WTC11 (cell line): ENCODE results near the gene ADAM22. TPM values are rescaled to one million over a fixed set of nuclear protein-coding genes. Genes with fewer than 3 reads are reported as not detected.

Experiments used
- ATAC-seq: fragments of 200-7000 bp; cut with Tn5 transposase; 2 replicates; pipeline ENCODE4 v1.10.0; 2021; ENCODE audit warnings: mild to moderate bottlenecking, moderate library complexity
- CTCF ChIA-PET: fragments of 300-600 bp; sonication (Branson Sonifier 250); formaldehyde crosslinking; loops from one replicate; lab custom pipeline; 2021; ENCODE audit warnings: antibody characterized with exemption; lab: Charles Lee
- POLR2A ChIA-PET: fragments of 350-600 bp; sonication (Branson Sonifier 250); formaldehyde crosslinking; loops from one replicate; lab custom pipeline; 2021; ENCODE audit warnings: antibody characterized with exemption; lab: Charles Lee
- DNase-seq: peaks from one replicate; pipeline ENCODE4 v3.0.0; 2021; ENCODE audit warnings: low spot score
- H3K27ac Mint-ChIP-seq: 2 replicates; pipeline ENCODE4 v1.8.0; 2021; ENCODE audit warnings: mixed read lengths
- H3K27me3 Mint-ChIP-seq: 2 replicates; pipeline ENCODE4 v1.8.0; 2021; ENCODE audit warnings: low read depth, mild to moderate bottlenecking, moderate library complexity, mixed read lengths
- H3K36me3 Mint-ChIP-seq: 2 replicates; pipeline ENCODE4 v1.8.0; 2021; ENCODE audit warnings: mixed read lengths
- H3K4me1 Mint-ChIP-seq: 2 replicates; pipeline ENCODE4 v1.8.0; 2022; ENCODE audit warnings: mixed read lengths
- H3K4me3 Mint-ChIP-seq: 2 replicates; pipeline ENCODE4 v1.8.0; 2021; ENCODE audit warnings: mild to moderate bottlenecking, moderate library complexity, mixed read lengths
- H3K9me3 Mint-ChIP-seq: 2 replicates; pipeline ENCODE4 v1.8.0; 2021; ENCODE audit warnings: mixed read lengths
- ATF1 ChIP-seq: sonication (generic); formaldehyde crosslinking; IDR thresholded peaks from 2 replicates; pipeline ENCODE4 v1.8.1; 2023; ENCODE audit warnings: mild to moderate bottlenecking, moderate library complexity, missing genetic modification reagents
- CDX4 ChIP-seq: fragments of 250-450 bp; sonication (Bioruptor Pico); IDR thresholded peaks from 2 replicates; pipeline ENCODE4 v1.9.0; 2021; ENCODE audit warnings: moderate library complexity, mild to moderate bottlenecking, inconsistent platforms, borderline replicate concordance
- ERG ChIP-seq: fragments of 250-450 bp; sonication (Bioruptor Pico); IDR thresholded peaks from 2 replicates; pipeline ENCODE4 v1.8.0; 2021; ENCODE audit warnings: mild to moderate bottlenecking
- FOXK1 ChIP-seq: sonication (generic); formaldehyde crosslinking; IDR thresholded peaks from 2 replicates; pipeline ENCODE4 v1.8.0; 2022; ENCODE audit warnings: mild to moderate bottlenecking, moderate library complexity, missing genetic modification reagents
- GRHL2 ChIP-seq: fragments of 250-450 bp; sonication (Bioruptor Pico); IDR thresholded peaks from 2 replicates; pipeline ENCODE4 v1.8.0; 2022; ENCODE audit warnings: mild to moderate bottlenecking, moderate library complexity; ENCODE audit not compliant: insufficient replicate concordance, severe bottlenecking
- IRF2 ChIP-seq: sonication (generic); formaldehyde crosslinking; IDR thresholded peaks from 2 replicates; pipeline ENCODE4 v1.8.0; 2022; ENCODE audit warnings: low read depth, missing genetic modification reagents, borderline replicate concordance
- NFYB ChIP-seq: sonication (generic); formaldehyde crosslinking; conservative IDR thresholded peaks from 2 replicates; pipeline ENCODE4 v1.8.0; 2022; ENCODE audit warnings: low read depth, missing genetic modification reagents
- PRDM15 ChIP-seq: sonication (generic); formaldehyde crosslinking; IDR thresholded peaks from 2 replicates; pipeline ENCODE4 v1.8.0; 2022; ENCODE audit warnings: missing genetic modification reagents
- PREB ChIP-seq: sonication (generic); formaldehyde crosslinking; IDR thresholded peaks from 2 replicates; pipeline ENCODE4 v1.8.1; 2022; ENCODE audit warnings: mild to moderate bottlenecking, missing genetic modification reagents, moderate library complexity, borderline replicate concordance
- TP53 ChIP-seq: sonication (generic); formaldehyde crosslinking; IDR thresholded peaks from 2 replicates; pipeline ENCODE4 v1.8.1; 2023; ENCODE audit warnings: mild to moderate bottlenecking, missing genetic modification reagents
- ZNF281 ChIP-seq: sonication (generic); formaldehyde crosslinking; IDR thresholded peaks from 2 replicates; pipeline ENCODE4 v1.8.0; 2023; ENCODE audit warnings: mild to moderate bottlenecking, missing genetic modification reagents
- ZNF317 ChIP-seq: sonication (generic); formaldehyde crosslinking; IDR thresholded peaks from 2 replicates; pipeline ENCODE4 v1.8.1; 2023; ENCODE audit warnings: low read depth, mild to moderate bottlenecking, moderate library complexity, missing genetic modification reagents, borderline replicate concordance
- ZNF396 ChIP-seq: fragments of 250-450 bp; sonication (Bioruptor Pico); IDR thresholded peaks from 2 replicates; pipeline ENCODE4 v1.8.0; 2021; ENCODE audit warnings: mild to moderate bottlenecking, moderate library complexity, borderline replicate concordance
- ZNF532 ChIP-seq: fragments of 250-450 bp; sonication (Bioruptor Pico); IDR thresholded peaks from 2 replicates; pipeline ENCODE4 v1.9.0; 2021; ENCODE audit warnings: mild to moderate bottlenecking, borderline replicate concordance
- ZSCAN18 ChIP-seq: fragments of 250-450 bp; sonication (Bioruptor Pico); IDR thresholded peaks from 2 replicates; pipeline ENCODE4 v2.1.2; 2022; ENCODE audit warnings: mild to moderate bottlenecking, moderate library complexity
- total RNA-seq: library from RNA; stranded (reverse); gene quantifications from 3 replicates; pipeline ENCODE4 v1.2.3, GENCODE V29; 2021

Gene ADAM22
- total RNA-seq, 1 experiment from 2014 or later = 12.4 TPM

- TF ChIP-seq ZNF396 = no peak
- no peak for TF ChIP-seq CDX4 (CRISPR knock-in tag)
- TF ChIP-seq PRDM15 = no peak
- no peak for TF ChIP-seq ZNF281 (CRISPR knock-in tag)
- no peak for TF ChIP-seq ZNF532
- TF ChIP-seq IRF2 (CRISPR knock-in tag) = no peak
- no peak for TF ChIP-seq ZSCAN18 (CRISPR knock-in tag)
Observed at GRCh38 chr7:88226886-88227516, 292.9 kb downstream of the ADAM22 start (continued).

GRCh38 chr7:88229302-88229995 lies 295.4 kb downstream of the ADAM22 start:
- ChIA-PET CTCF (interaction anchor here (1.2 kb wide), 1 partner anchor 9 kb away, joined by 3 read pairs; no protein-coding TSS in a partner anchor), POLR2A (no interaction called here)
- Mint-ChIP-seq H3K9me3 (no peaks in the 10 kb centered on the region; the same call in 1 of the 2 replicates), H3K36me3 (no peaks in the 10 kb centered on the region), H3K4me3 (no peak overlapping the region), H3K27me3 (no peaks in the 10 kb centered on the region), H3K27ac (no peak overlapping the region), H3K4me1 (no peaks in the 10 kb centered on the region)
- ATAC-seq (no peak), DNase-seq (no peak)
- TF ChIP-seq GRHL2 (CRISPR knock-in tag) (no peak), ZNF281 (CRISPR knock-in tag) (no peak), ZNF317 (no peak), NFYB (CRISPR knock-in tag) (no peak), ERG (CRISPR knock-in tag) (no peak), TP53 (CRISPR knock-in tag) (no peak), ATF1 (CRISPR knock-in tag) (no peak), PREB (CRISPR knock-in tag) (no peak), FOXK1 (CRISPR knock-in tag) (no peak)
